Body of pancreas (tissue), 4 donors: ENCODE measurements around the gene SLC6A16. TPM values are rescaled to one million over a fixed set of nuclear protein-coding genes. Genes with fewer than 3 reads are reported as not detected.
"Not testable (repeated sequence)": the region's sequence is repeated elsewhere in the genome, so short reads cannot be mapped to it uniquely, and the experiment has no call there.

Experiments
- ATAC-seq: fragments of 150-250 bp; one replicate; pipeline ENCODE4 v1.9.1; 2016
- DNase-seq, 4 donors: peaks; one replicate each; pipeline ENCODE4 v3.0.0-alpha.2; 2019
- H3K27ac ChIP-seq, 4 donors: fragments of 200-600 bp; sonication (generic); 1 replicate in 3 of 4; 2 replicates in 1 of 4; pipeline versions ENCODE4 v1.5.1 to v1.6.1; 2016 to 2019; ENCODE audit warnings: mild to moderate bottlenecking in 1 of 4, mixed read lengths in 1 of 4, moderate library complexity in 1 of 4
- H3K27me3 ChIP-seq, 2 donors: fragments of 200-600 bp; sonication (generic); one replicate each; pipeline ENCODE4 v1.6.0; 2016; ENCODE audit warnings: mild to moderate bottlenecking in 1 of 2
- H3K36me3 ChIP-seq, 2 donors: fragments of 200-600 bp; sonication (generic); replicated peaks in 1 of 2; 2 replicates each; pipeline ENCODE4 v1.5.1; 2016; ENCODE audit warnings: low read depth in 2 of 2; ENCODE audit not compliant: insufficient read depth in 1 of 2
- H3K4me1 ChIP-seq: fragments of 200-600 bp; sonication (generic); one replicate; pipeline ENCODE4 v1.6.0; 2016
- H3K4me3 ChIP-seq, 2 donors: fragments of 200-600 bp; sonication (generic); 1 replicate in 1 of 2; 2 replicates in 1 of 2; pipeline ENCODE4 v1.5.1; 2016 to 2019
- H3K9me3 ChIP-seq, 3 donors: fragments of 200-600 bp; sonication (generic); 1 replicate in 2 of 3; 2 replicates in 1 of 3; pipeline ENCODE4 v1.5.1; 2016
- CTCF ChIP-seq, 7 experiments: fragments of 450-650 bp in 4 of 7; fragments of 200-600 bp in 3 of 7; sonication (generic) in 3 of 7; IDR thresholded peaks; one replicate each; pipeline ENCODE4 v1.5.1; 2016 to 2019; ENCODE audit warnings: antibody characterized with exemption in 7 of 7
- POLR2A ChIP-seq, 3 donors: fragments of 450-650 bp; IDR thresholded peaks; one replicate each; pipeline ENCODE4 v1.6.1; 2016; ENCODE audit warnings: antibody characterized with exemption in 3 of 3, mild to moderate bottlenecking in 2 of 3
- WGBS, 2 donors: methylation state at CpG; one replicate each; pipeline ENCODE4 v1.1.5; 2017; 5-methylcytosine and 5-hydroxymethylcytosine counted together
- intact Hi-C: fragments of 100-400 bp; cut with DNase I; formaldehyde crosslinking; loops from one replicate; pipeline ENCODE4 v1.15.1; 2023
- total RNA-seq, 2 donors: library from RNA; depleted of rRNA; stranded (reverse); fragments of >200 nt; gene quantifications; one replicate each; pipeline ENCODE4 v1.1.0, GENCODE V29; 2016

SLC6A16 gene
- total RNA-seq, 2 donors from 2014 or later, result 0.99 to 1.6 TPM

DNA sequence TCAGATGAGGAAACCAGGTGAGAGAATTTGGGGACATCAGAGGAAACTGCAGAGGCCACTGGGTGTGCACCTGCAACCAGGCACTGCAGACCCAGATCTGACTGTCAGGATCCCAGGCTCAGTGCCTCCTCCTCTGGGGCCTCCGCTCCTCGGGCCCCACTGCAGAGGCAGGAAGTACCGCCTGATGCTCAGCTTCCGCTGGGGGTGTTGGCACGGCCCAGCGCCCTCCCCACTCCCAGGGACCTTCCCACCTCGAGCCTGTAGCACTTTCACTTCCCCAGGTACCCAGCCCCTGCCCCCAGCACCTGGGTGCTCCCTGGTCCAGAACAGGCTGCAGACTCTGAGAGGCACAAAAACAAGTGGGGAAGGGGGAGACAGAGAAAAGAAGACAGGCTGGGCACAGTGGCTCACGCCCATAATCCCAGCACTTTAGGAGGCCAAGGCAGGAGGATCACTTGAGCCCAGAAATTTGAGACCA lies 8.9 kb upstream of the SLC6A16 start:
- no peak overlapping the region for H3K4me3 ChIP-seq
- no peaks in the 10 kb centered on the region for H3K27me3 ChIP-seq
- no peak for TF ChIP-seq POLR2A (IDR thresholded peaks at IDR 0.05)
- no peak for TF ChIP-seq CTCF (IDR thresholded peaks at IDR 0.05)
- ATAC-seq (no peak), DNase-seq (peak in 1 of 4 donors; percentile 11)
- 57 to 63% methylated on average over 2 to 8 of the region's 8 CpGs for WGBS, 2 donors
- H3K36me3 ChIP-seq, result no peaks in the 10 kb centered on the region
- no peaks in the 10 kb centered on the region for H3K9me3 ChIP-seq
- H3K4me1 ChIP-seq, result peaks cover 8% of the 10 kb centered on the region
- peak overlapping the region in 1 of 4 donors; percentile 13 for H3K27ac ChIP-seq
- intact Hi-C loops, result no loop called here

DNA sequence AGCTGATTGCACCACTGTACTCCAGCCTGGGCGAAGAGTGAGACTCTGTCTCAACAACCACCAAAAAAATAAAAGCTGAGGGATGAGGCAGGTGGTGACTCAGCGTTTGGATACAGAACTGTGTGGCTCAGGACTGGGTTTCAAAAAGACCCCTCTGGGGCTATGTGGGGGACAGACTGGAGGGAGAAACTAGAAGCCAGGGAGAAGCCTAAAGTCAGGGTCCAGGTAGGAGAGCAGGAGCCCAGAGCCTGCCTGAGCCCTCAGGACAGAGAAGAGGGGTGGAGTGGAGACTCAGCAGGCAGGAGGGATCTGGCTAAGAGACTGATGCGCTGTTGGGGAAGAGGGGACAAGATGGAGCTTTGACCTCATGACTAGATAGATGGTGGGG lies 8.4 kb upstream of the SLC6A16 start:
- no peaks in the 10 kb centered on the region for H3K9me3 ChIP-seq
- H3K36me3 ChIP-seq, result no peaks in the 10 kb centered on the region
- no peak overlapping the region for H3K4me3 ChIP-seq
- TF ChIP-seq POLR2A (IDR thresholded peaks at IDR 0.05), result no peak
- TF ChIP-seq CTCF (IDR thresholded peaks at IDR 0.05), result no peak
- 74 to 93% methylated on average over 3 of the region's 3 CpGs for WGBS, 2 donors
- H3K27me3 ChIP-seq, result no peaks in the 10 kb centered on the region
- peaks cover 4% of the 10 kb centered on the region for H3K4me1 ChIP-seq
- DNase-seq, result peak in 1 of 4 donors; percentile 3
- no peak for ATAC-seq
- intact Hi-C loops, result no loop called here
- H3K27ac ChIP-seq, result no peak overlapping the region

DNA sequence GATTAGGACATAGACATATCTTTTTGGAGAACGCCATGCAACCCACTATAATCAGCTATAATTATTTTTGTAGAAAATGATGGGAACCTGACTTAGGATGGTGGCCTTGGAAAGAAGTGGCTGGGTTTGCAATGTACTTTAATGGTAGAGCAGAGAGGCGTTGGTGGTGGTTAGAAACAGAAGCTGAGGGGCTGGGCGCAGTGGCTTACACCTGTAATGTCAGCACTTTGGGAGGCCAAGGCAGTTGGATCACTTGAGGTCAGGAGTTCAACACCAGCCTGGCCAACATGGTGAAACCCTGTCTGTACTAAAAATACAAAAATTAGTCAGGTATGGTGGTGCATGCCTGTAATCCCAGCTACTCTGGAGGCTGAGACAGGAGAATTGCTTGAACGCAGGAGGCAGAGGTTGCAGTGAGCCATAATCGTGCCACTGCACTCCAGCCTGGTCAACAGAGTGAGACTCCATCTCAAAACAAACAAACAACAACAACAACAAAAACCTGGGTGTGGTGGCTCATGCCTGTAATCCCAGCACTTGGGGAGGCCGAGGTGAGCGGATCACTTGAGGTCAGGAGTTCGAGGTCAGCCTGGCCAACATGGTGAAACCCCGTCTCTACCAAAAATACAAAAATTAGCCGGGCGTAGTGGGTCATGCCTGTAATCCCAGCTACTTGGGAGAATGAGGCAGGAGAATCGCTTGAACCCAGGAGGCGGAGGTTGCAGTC lies 7.9 kb upstream of the SLC6A16 start:
- H3K9me3 ChIP-seq, H3K4me1 ChIP-seq, H3K36me3 ChIP-seq, H3K27ac ChIP-seq, ATAC-seq, intact Hi-C loops, DNase-seq, H3K27me3 ChIP-seq, H3K4me3 ChIP-seq: not testable (repeated sequence)
- 89 to 91% methylated on average over 13 of the region's 13 CpGs for WGBS, 2 donors

GRCh38 chr19:49331616-49332055 lies 6.6 kb upstream of the SLC6A16 start:
- ATAC-seq, result peak; percentile 82
- Histone ChIP-seq H3K27ac (no peak overlapping the region), H3K4me1 (no peaks in the 10 kb centered on the region), H3K4me3 (no peak overlapping the region), H3K36me3 (no peaks in the 10 kb centered on the region), H3K27me3 (no peaks in the 10 kb centered on the region), H3K9me3 (no peaks in the 10 kb centered on the region)
- WGBS, 2 donors, result 61 to 72% methylated on average over 2 of the region's 2 CpGs
- intact Hi-C loops, result no loop called here
- TF ChIP-seq POLR2A (IDR thresholded peaks at IDR 0.05) (no peak), CTCF (IDR thresholded peaks at IDR 0.05) (no peak)
- peak; percentile 26 to 51 (median 40) for DNase-seq

- ATAC-seq, H3K36me3 ChIP-seq, H3K4me3 ChIP-seq, H3K4me1 ChIP-seq, H3K27ac ChIP-seq, H3K9me3 ChIP-seq, DNase-seq, intact Hi-C loops, H3K27me3 ChIP-seq: not testable (repeated sequence)
- WGBS, 2 donors, result 91 to 99% methylated on average over 4 of the region's 4 CpGs
Measured at GRCh38 chr19:49331187-49331586, 6.2 kb upstream of the SLC6A16 start.

DNA sequence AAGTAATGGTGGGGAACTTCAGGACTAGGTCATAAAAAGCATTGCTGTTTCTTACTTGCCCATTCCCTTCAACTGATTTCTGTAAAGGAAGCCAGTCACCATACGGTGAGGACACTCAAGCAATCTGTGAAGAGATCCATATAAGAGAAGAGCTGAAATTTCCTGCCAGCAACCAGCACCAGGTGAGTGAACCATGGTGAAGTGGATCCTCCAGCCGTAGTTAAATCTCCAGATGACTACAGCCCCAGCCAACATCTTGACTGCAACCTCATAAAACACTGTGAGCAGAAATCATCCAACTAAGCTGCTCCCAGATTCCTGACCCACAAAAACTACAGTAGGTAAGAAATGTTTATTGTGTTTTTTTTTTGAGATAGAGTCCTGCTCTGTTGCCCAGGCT lies 3.8 kb upstream of the SLC6A16 start:
- Histone ChIP-seq H3K36me3 (no peaks in the 10 kb centered on the region), H3K4me1 (no peaks in the 10 kb centered on the region), H3K9me3 (no peaks in the 10 kb centered on the region), H3K4me3 (no peak overlapping the region), H3K27ac (no peak overlapping the region), H3K27me3 (no peaks in the 10 kb centered on the region)
- intact Hi-C loops, result no loop called here
- no peak for ATAC-seq
- TF ChIP-seq CTCF (IDR thresholded peaks at IDR 0.05), result no peak
- TF ChIP-seq POLR2A (IDR thresholded peaks at IDR 0.05), result no peak
- no peak for DNase-seq
- 87 to 97% methylated on average over 2 of the region's 2 CpGs for WGBS, 2 donors
